Mucosa of stomach (tissue), 1 donor: ENCODE data around the gene CCL26.
"Not testable (repeated sequence)": the region's sequence is repeated elsewhere in the genome, so short reads cannot be mapped to it uniquely, and the experiment has no call there.

ENCODE experiments used
- H3K27me3 ChIP-seq: one replicate; pipeline ENCODE4 v1.7.0; 2013; ENCODE audit warnings: mild to moderate bottlenecking, low read length; ENCODE audit not compliant: control insufficient read depth, insufficient read depth
- H3K36me3 ChIP-seq: one replicate; pipeline ENCODE4 v1.7.0; 2013; ENCODE audit warnings: low read length; ENCODE audit not compliant: control insufficient read depth, insufficient read depth
- H3K4me1 ChIP-seq: one replicate; pipeline ENCODE4 v1.7.0; 2013; ENCODE audit warnings: mild to moderate bottlenecking, low read length; ENCODE audit not compliant: control insufficient read depth, insufficient read depth
- H3K4me3 ChIP-seq: one replicate; pipeline ENCODE4 v1.7.0; 2013; ENCODE audit warnings: low read length
- H3K9ac ChIP-seq: one replicate; pipeline ENCODE4 v1.7.0; 2013; ENCODE audit warnings: mild to moderate bottlenecking, low read length, moderate library complexity
- H3K9me3 ChIP-seq: one replicate; pipeline ENCODE4 v1.7.0; 2013; ENCODE audit warnings: mild to moderate bottlenecking, low read length, moderate library complexity; ENCODE audit not compliant: control insufficient read depth
- donor health status: Pancreatic carcinoma.

The CCL26 gene

GRCh38 chr7:75808106-75808505, 36.1 kb upstream of the CCL26 start:
- Histone ChIP-seq H3K4me1 (no peaks in the 10 kb centered on the region), H3K36me3 (no peaks in the 10 kb centered on the region), H3K4me3 (no peak overlapping the region), H3K9me3 (no peaks in the 10 kb centered on the region), H3K9ac (no peak overlapping the region), H3K27me3 (no peaks in the 10 kb centered on the region)

GRCh38 chr7:75807452-75807851, 35.4 kb upstream of the CCL26 start:
- Histone ChIP-seq H3K4me3 (no peak overlapping the region), H3K9ac (no peak overlapping the region), H3K27me3 (no peaks in the 10 kb centered on the region), H3K9me3 (no peaks in the 10 kb centered on the region), H3K36me3 (no peaks in the 10 kb centered on the region), H3K4me1 (no peaks in the 10 kb centered on the region)

DNA sequence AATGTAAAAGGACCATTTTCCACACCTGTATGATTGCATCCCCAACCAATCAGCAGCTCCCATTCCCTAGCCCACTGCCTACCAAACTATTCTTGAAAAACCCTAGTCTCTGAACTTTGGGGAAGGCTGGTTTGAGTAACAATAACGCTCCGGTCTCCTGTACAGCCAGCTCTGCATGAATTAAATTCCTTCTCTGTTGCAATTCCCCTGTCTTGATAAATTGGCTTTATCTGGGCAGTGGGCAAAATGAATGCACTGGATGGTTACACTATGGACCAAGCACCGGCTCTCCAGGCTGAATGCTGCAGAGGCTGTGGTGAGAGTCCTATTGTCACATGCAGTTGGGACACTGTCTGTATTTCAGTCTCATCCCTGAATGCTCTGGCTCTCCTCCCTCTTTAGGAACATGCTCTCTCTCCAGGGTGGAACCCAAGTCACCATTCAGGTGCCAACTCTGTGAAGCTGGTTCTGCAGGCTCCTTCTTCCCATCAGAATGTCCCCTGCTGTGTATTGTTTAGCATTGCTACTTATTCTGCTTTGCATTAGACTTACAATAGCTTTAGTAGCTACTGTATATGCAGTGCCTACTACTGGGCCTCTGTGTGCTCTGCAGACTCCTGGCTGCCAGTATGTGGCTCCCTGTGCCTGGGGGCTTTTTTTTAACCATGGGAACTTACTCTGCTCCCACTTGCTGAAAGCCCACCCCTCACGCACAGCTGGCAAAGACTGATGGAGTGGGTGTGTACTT, 34.7 kb upstream of the CCL26 start:
- Histone ChIP-seq H3K4me3 (no peak overlapping the region), H3K9me3 (no peaks in the 10 kb centered on the region), H3K4me1 (no peaks in the 10 kb centered on the region), H3K9ac (no peak overlapping the region), H3K36me3 (no peaks in the 10 kb centered on the region), H3K27me3 (no peaks in the 10 kb centered on the region)

- no peaks in the 10 kb centered on the region for H3K4me1 ChIP-seq
- no peaks in the 10 kb centered on the region for H3K27me3 ChIP-seq
- H3K9ac ChIP-seq, result no peak overlapping the region
- no peaks in the 10 kb centered on the region for H3K9me3 ChIP-seq
- H3K36me3 ChIP-seq, result no peaks in the 10 kb centered on the region
- no peak overlapping the region for H3K4me3 ChIP-seq
Observed at GRCh38 chr7:75804705-75805104, 32.7 kb upstream of the CCL26 start.

- no peaks in the 10 kb centered on the region for H3K4me1 ChIP-seq
Observed at GRCh38 chr7:75804004-75804403, 32.0 kb upstream of the CCL26 start.

DNA sequence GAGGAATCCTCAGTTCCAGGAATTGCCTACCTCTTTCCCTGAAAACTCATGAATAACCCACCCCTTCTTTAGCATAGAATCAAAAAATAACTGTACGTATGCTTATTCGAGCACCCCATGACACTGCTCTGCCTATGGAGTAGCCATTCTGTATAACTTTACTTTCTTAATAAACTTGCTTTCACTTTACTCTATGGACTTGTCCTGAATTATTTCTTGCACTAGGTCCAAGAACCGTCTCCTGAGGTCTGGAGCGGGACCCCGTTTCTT, 30.5 kb upstream of the CCL26 start:
- Histone ChIP-seq H3K4me1 (no peaks in the 10 kb centered on the region), H3K9me3 (no peaks in the 10 kb centered on the region), H3K4me3 (no peak overlapping the region), H3K27me3 (no peaks in the 10 kb centered on the region), H3K9ac (no peak overlapping the region), H3K36me3 (no peaks in the 10 kb centered on the region)

More at GRCh38 chr7:75804004-75804403, 32.0 kb upstream of the CCL26 start:
- no peak overlapping the region for H3K4me3 ChIP-seq
- H3K27me3 ChIP-seq, result no peaks in the 10 kb centered on the region
- no peaks in the 10 kb centered on the region for H3K9me3 ChIP-seq
- no peaks in the 10 kb centered on the region for H3K36me3 ChIP-seq
- H3K9ac ChIP-seq, result no peak overlapping the region

DNA sequence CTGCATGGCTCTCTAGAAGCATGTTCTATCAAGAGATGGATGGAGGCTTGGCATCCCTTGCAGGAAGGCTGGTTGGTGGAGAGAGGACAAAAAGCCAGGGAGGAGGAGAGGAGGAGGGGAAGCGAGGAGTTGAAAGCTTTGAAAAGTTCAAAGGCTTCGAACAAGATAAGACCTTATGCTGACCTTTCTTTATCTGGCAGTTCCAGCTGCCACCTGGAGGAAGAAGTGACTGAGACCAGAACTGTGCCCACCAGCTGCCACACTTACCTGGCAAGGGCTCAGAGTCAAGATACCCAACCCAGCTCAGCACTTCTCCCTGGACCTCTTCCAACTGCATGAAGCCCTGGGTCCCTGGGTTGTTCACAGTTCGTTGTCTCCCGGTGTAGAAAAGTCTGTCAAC, 26.8 kb upstream of the CCL26 start:
- no peaks in the 10 kb centered on the region for H3K27me3 ChIP-seq
- H3K9ac ChIP-seq, result no peak overlapping the region
- no peak overlapping the region for H3K4me3 ChIP-seq
- no peaks in the 10 kb centered on the region for H3K9me3 ChIP-seq
- no peaks in the 10 kb centered on the region for H3K36me3 ChIP-seq
- H3K4me1 ChIP-seq, result no peaks in the 10 kb centered on the region

GRCh38 chr7:75796420-75796819, 24.4 kb upstream of the CCL26 start:
- Histone ChIP-seq H3K9ac (no peak overlapping the region), H3K27me3 (no peaks in the 10 kb centered on the region), H3K9me3 (no peaks in the 10 kb centered on the region), H3K4me1 (no peaks in the 10 kb centered on the region), H3K4me3 (no peak overlapping the region), H3K36me3 (no peaks in the 10 kb centered on the region)

DNA sequence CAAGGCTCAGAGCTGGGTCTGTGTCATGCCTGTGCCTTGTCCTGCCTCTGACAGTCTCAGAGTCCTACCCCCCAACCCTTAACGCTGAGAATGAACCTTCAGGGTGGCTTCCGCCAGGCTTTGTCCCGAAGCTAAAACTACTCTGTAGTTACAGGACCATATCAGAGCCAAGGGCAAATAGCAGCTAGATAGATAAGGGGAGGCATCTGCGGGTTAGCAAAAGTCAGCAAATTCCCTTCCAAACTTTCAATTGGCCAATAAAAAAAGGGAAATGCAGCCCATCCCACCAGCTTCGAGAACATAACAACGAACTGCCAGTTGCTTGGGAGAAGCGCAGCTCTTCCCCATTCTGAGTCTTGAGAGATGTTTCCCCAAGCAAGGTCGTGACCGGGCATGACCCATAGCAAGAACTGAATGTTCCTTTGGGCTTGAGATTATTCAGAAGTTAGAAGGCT, 23.8 kb upstream of the CCL26 start:
- no peaks in the 10 kb centered on the region for H3K27me3 ChIP-seq
- no peak overlapping the region for H3K4me3 ChIP-seq
- no peaks in the 10 kb centered on the region for H3K36me3 ChIP-seq
- no peaks in the 10 kb centered on the region for H3K4me1 ChIP-seq
- H3K9me3 ChIP-seq, result no peaks in the 10 kb centered on the region
- H3K9ac ChIP-seq, result no peak overlapping the region

DNA sequence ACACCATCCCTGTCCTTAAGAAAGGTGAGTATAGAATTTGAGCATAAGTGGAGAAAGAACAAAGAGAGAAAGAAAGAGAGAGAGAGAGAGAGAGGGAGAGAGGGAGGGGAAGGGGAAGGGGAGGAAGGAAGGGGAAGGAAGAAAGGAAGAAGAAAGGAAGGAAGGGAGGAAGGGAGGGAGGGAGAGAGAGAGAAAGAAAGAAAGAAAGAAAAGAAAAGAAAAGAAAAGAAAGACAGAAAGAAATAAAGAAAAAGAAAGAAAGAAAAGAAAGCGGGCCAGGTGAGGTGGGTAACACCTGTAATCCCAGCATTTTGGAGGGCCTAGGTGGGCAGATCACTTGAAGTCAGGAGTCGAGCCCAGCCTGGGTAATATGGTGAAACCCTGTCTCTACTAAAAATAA, 21.7 kb upstream of the CCL26 start:
- Histone ChIP-seq H3K4me3 (no peak overlapping the region), H3K27me3 (no peaks in the 10 kb centered on the region), H3K9me3 (no peaks in the 10 kb centered on the region)

GRCh38 chr7:75792567-75792966, 20.6 kb upstream of the CCL26 start:
- not testable (repeated sequence) for H3K4me1 ChIP-seq, H3K9me3 ChIP-seq, H3K27me3 ChIP-seq, H3K9ac ChIP-seq, H3K36me3 ChIP-seq, H3K4me3 ChIP-seq

More for the DNA sequence above, 21.7 kb upstream of the CCL26 start:
- H3K4me1 ChIP-seq, result no peaks in the 10 kb centered on the region
- no peaks in the 10 kb centered on the region for H3K36me3 ChIP-seq
- no peak overlapping the region for H3K9ac ChIP-seq

GRCh38 chr7:75789361-75789924, 17.4 kb upstream of the CCL26 start:
- no peaks in the 10 kb centered on the region for H3K9me3 ChIP-seq
- H3K4me3 ChIP-seq, result no peak overlapping the region
- H3K4me1 ChIP-seq, result no peaks in the 10 kb centered on the region
- no peaks in the 10 kb centered on the region for H3K27me3 ChIP-seq
- no peaks in the 10 kb centered on the region for H3K36me3 ChIP-seq
- H3K9ac ChIP-seq, result no peak overlapping the region
